ENCODE data around the gene ZFP64.

DNA sequence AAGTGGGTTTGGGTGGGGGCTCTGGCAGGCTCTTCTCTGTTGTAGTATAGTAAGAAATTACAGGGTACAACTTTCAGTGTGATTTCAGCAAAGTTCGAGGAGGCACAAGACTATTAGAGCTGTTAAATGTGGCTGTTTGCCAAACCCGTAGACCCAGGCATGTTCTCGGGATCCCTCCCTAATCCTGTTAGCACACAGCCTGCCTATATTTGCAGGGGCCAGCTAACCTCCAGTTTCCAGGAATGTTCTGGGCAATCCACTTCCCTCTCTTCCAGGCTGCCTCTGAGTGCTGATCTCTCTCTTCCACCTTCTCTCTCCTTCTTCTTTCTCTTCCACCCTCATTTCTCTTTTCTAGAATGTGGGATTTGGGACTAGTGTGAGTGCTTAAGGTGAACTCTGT is 34.8 kb upstream of the ZFP64 start:
- TF ChIP-seq BHLHE40 (IDR thresholded peaks at IDR 0.05; ENCODE audit: borderline replicate concordance): no peak
- no peak for TF ChIP-seq ELF4 (IDR thresholded peaks at IDR 0.05)
- no peak for TF ChIP-seq NFRKB (IDR thresholded peaks at IDR 0.05)
- TF ChIP-seq FOXM1 (IDR thresholded peaks at IDR 0.05; ENCODE audit: borderline replicate concordance): no peak
- no peak for TF ChIP-seq TARDBP (IDR thresholded peaks at IDR 0.05)
- TF ChIP-seq LEF1 (IDR thresholded peaks at IDR 0.05; ENCODE audit: borderline replicate concordance): no peak
- TF ChIP-seq HDGF (IDR thresholded peaks at IDR 0.05; ENCODE audit: borderline replicate concordance): no peak
- no peak for TF ChIP-seq ARNT (IDR thresholded peaks at IDR 0.05)
- no peak for TF ChIP-seq SP1 (IDR thresholded peaks at IDR 0.05)
- no peak for TF ChIP-seq FOXK2 (IDR thresholded peaks at IDR 0.05)
- no peak for TF ChIP-seq ZNF384 (IDR thresholded peaks at IDR 0.05)
